ENCODE measurements around the gene MAPKAPK2.

MAPKAPK2 gene

GRCh38 chr1:206702260-206702659 is 17.6 kb downstream of the MAPKAPK2 start:
- DNase-seq (ENCODE audit: low read depth in 2 of 2, low spot score in 1 of 2), result no peak

GRCh38 chr1:206702803-206703202 is 18.1 kb downstream of the MAPKAPK2 start:
- DNase-seq (ENCODE audit: low read depth in 2 of 2, low spot score in 1 of 2), result no peak

GRCh38 chr1:206703661-206704060 is 19.0 kb downstream of the MAPKAPK2 start:
- DNase-seq (ENCODE audit: low read depth in 2 of 2, low spot score in 1 of 2), result no peak

GRCh38 chr1:206704226-206704625 is 19.5 kb downstream of the MAPKAPK2 start:
- no peak for DNase-seq (ENCODE audit: low read depth in 2 of 2, low spot score in 1 of 2)

- no peak for DNase-seq (ENCODE audit: low read depth in 2 of 2, low spot score in 1 of 2)
Observed at GRCh38 chr1:206705191-206705590, 20.5 kb downstream of the MAPKAPK2 start.

GRCh38 chr1:206705726-206706297 is 21.1 kb downstream of the MAPKAPK2 start:
- DNase-seq (ENCODE audit: low read depth in 2 of 2, low spot score in 1 of 2), result no peak

GRCh38 chr1:206706298-206706791 is 21.6 kb downstream of the MAPKAPK2 start:
- no peak for DNase-seq (ENCODE audit: low read depth in 2 of 2, low spot score in 1 of 2)

GRCh38 chr1:206706806-206707366 is 22.2 kb downstream of the MAPKAPK2 start:
- DNase-seq (ENCODE audit: low read depth in 2 of 2, low spot score in 1 of 2), result no peak

- no peak for DNase-seq (ENCODE audit: low read depth in 2 of 2, low spot score in 1 of 2)
Observed at GRCh38 chr1:206708058-206708457, 23.4 kb downstream of the MAPKAPK2 start.

GRCh38 chr1:206708882-206709281 is 24.2 kb downstream of the MAPKAPK2 start:
- DNase-seq (ENCODE audit: low read depth in 2 of 2, low spot score in 1 of 2), result no peak

GRCh38 chr1:206709322-206709721 is 24.6 kb downstream of the MAPKAPK2 start:
- no peak for DNase-seq (ENCODE audit: low read depth in 2 of 2, low spot score in 1 of 2)

- DNase-seq (ENCODE audit: low read depth in 2 of 2, low spot score in 1 of 2), result no peak
Observed at GRCh38 chr1:206709772-206710459, 25.2 kb downstream of the MAPKAPK2 start.

- no peak for DNase-seq (ENCODE audit: low read depth in 2 of 2, low spot score in 1 of 2)
Observed at GRCh38 chr1:206710460-206710823, 25.7 kb downstream of the MAPKAPK2 start.

GRCh38 chr1:206713070-206713469 is 28.4 kb downstream of the MAPKAPK2 start:
- DNase-seq (ENCODE audit: low read depth in 2 of 2, low spot score in 1 of 2), result no peak

- DNase-seq (ENCODE audit: low read depth in 2 of 2, low spot score in 1 of 2), result no peak
Observed at GRCh38 chr1:206713910-206714312, 29.2 kb downstream of the MAPKAPK2 start.

- DNase-seq (ENCODE audit: low read depth in 2 of 2, low spot score in 1 of 2), result no peak
Observed at GRCh38 chr1:206714331-206715058, 29.8 kb downstream of the MAPKAPK2 start.

GRCh38 chr1:206715120-206715519 is 30.4 kb downstream of the MAPKAPK2 start:
- DNase-seq (ENCODE audit: low read depth in 2 of 2, low spot score in 1 of 2), result no peak

GRCh38 chr1:206715552-206716158 is 30.9 kb downstream of the MAPKAPK2 start:
- DNase-seq (ENCODE audit: low read depth in 2 of 2, low spot score in 1 of 2), result no peak

- DNase-seq (ENCODE audit: low read depth in 2 of 2, low spot score in 1 of 2), result no peak
Observed at GRCh38 chr1:206716159-206716869, 31.6 kb downstream of the MAPKAPK2 start.

GRCh38 chr1:206716870-206717673 is 32.4 kb downstream of the MAPKAPK2 start:
- DNase-seq (ENCODE audit: low read depth in 2 of 2, low spot score in 1 of 2), result no peak

Measured in stimulated activated CD8-positive, alpha-beta memory T cell treated with anti-CD3 and anti-CD28 coated beads, Interleukin-4, amount 100 ng/mL, for 1 hour (primary cell).